Spleen (tissue), 11 donors: ENCODE data around the gene SCNN1A. TPM values are rescaled to one million over a fixed set of nuclear protein-coding genes. Genes with fewer than 3 reads are reported as not detected.
A peak's percentile ranks its signal among the peaks of the same experiment; 100 is the strongest.

Experiments
- DNase-seq: peaks from one replicate; pipeline ENCODE4 v3.0.0-alpha.2; 2020
- H3K27ac ChIP-seq, 8 donors: fragments of 200-600 bp; sonication (generic) in 7 of 8; 1 replicate in 4 of 8; 2 replicates in 4 of 8; pipeline versions ENCODE4 v1.5.0 to v1.8.0; 2016 to 2021; ENCODE audit warnings: inconsistent platforms in 4 of 8, mild to moderate bottlenecking in 4 of 8, moderate library complexity in 1 of 8
- H3K27me3 ChIP-seq, 7 donors: fragments of 200-600 bp; sonication (generic) in 6 of 7; replicated peaks in 1 of 7; 1 replicate in 4 of 7; 2 replicates in 3 of 7; pipeline versions ENCODE4 v1.5.0 to v1.8.0; 2016 to 2021; ENCODE audit warnings: inconsistent platforms in 3 of 7, mild to moderate bottlenecking in 1 of 7
- H3K36me3 ChIP-seq, 6 donors: fragments of 200-600 bp; sonication (generic) in 5 of 6; 1 replicate in 4 of 6; 2 replicates in 2 of 6; pipeline versions ENCODE4 v1.5.0 to v1.8.0; 2016 to 2021; ENCODE audit warnings: inconsistent platforms in 2 of 6
- H3K4me1 ChIP-seq, 6 donors: fragments of 200-600 bp; sonication (generic) in 5 of 6; 1 replicate in 3 of 6; 2 replicates in 3 of 6; pipeline versions ENCODE4 v1.5.0 to v1.8.0; 2016 to 2021; ENCODE audit warnings: inconsistent platforms in 3 of 6
- H3K4me3 ChIP-seq, 8 donors: fragments of 200-600 bp; sonication (generic) in 7 of 8; 1 replicate in 4 of 8; 2 replicates in 4 of 8; pipeline versions ENCODE4 v1.5.0 to v1.8.0; 2016 to 2021; ENCODE audit warnings: inconsistent platforms in 4 of 8, mild to moderate bottlenecking in 4 of 8, moderate library complexity in 2 of 8
- H3K9me3 ChIP-seq, 8 donors: fragments of 200-600 bp; sonication (generic) in 7 of 8; 1 replicate in 4 of 8; 2 replicates in 4 of 8; pipeline versions ENCODE4 v1.5.0 to v1.8.0; 2016 to 2021; ENCODE audit warnings: inconsistent platforms in 4 of 8
- POLR2A ChIP-seq, 3 donors: fragments of 450-650 bp; IDR thresholded peaks; one replicate each; pipeline ENCODE4 v1.5.1; 2017; ENCODE audit warnings: antibody characterized with exemption in 3 of 3, mild to moderate bottlenecking in 1 of 3
- POLR2AphosphoS5 ChIP-seq, 3 donors: sonication (generic); formaldehyde crosslinking; IDR thresholded peaks; one replicate each; pipeline ENCODE4 v1.5.1; 2017; ENCODE audit warnings: antibody characterized with exemption in 3 of 3
- WGBS, 5 donors: extraction: QIAGEN DNeasy Blood & Tissue Kit in 3 of 5; methylation state at CpG; one replicate each; pipeline versions ENCODE4 v1.1.5 to v1.1.7; 2013 to 2018; 5-methylcytosine and 5-hydroxymethylcytosine counted together
- intact Hi-C: fragments of 100-400 bp; cut with DNase I; formaldehyde crosslinking; loops from one replicate; pipeline ENCODE4 v1.15.0; 2023; ENCODE audit warnings: low total_unique reads
- polyA plus RNA-seq, 3 donors: library from polyadenylated mRNA; stranded (reverse); fragments of 200-250 nt; gene quantifications; one replicate each; pipeline ENCODE4 v1.2.1, GENCODE V29; 2013
- total RNA-seq, 7 donors: library from RNA; depleted of rRNA in 3 of 7; stranded (reverse); fragments of >200 nt in 3 of 7; fragmentation: NEBNext Ultra II Directional in 4 of 7; extraction: Animal tissue kit (Norgen Biotek cat#: 25700) in 4 of 7; gene quantifications; one replicate each; pipeline versions ENCODE4 v1.1.0 to v1.2.1, GENCODE V29; 2016 to 2021
- TF ChIP-seq, protein P1 (sequence below), 11 experiments: fragments of 200-600 bp in 7 of 11; fragments of 450-650 bp in 4 of 11; sonication (generic) in 4 of 11; IDR thresholded peaks in 8 of 11; conservative IDR thresholded peaks in 3 of 11; 1 replicate in 7 of 11; 2 replicates in 4 of 11; pipeline versions ENCODE4 v1.4.0 to v1.8.0; 2016 to 2021; ENCODE audit warnings: antibody characterized with exemption in 11 of 11, inconsistent platforms in 4 of 11, mild to moderate bottlenecking in 1 of 11
- donor health status: healthy with polysubstance abuse.
- donor health status: DM: no; HTN: no; CAD: no; lungs with moderate emphysema.
- donor health status: DM: no; HTN: no; CAD: no.
- donor health status: Bipolar disorder and iron deficiency.
- donor health status: healthy.
- donor health status: DM: no; HTN: no; CAD: no.
- donor health status: DM: yes; HTN: yes; CAD: no.

Gene SCNN1A
- total and polyA plus RNA-seq, 10 donors: 0.17 to 8.6 (median 1.4) TPM

DNA sequence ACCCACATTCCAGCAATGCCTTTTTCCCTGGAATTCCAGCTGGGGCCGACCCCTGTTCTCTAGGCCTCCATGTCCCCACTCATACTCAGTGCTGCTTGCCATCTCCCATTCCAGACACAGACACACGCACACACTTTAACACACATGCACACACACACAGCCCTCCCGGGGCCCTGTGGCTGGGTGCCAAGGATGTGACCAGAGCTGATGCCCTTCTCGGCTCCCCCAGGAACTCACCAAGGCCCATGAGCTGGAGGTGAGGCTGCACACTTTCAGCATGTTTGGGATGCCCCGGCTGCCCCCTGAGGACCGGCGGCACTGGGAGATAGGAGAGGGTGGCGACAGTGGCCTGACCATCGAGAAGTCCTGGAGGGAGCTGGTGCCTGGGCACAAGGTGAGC lies 60.6 kb downstream of the SCNN1A start:
- Histone ChIP-seq H3K4me3 (no peak overlapping the region), H3K4me1 (peaks cover 0 to 31% (median 24%) of the 10 kb centered on the region in 6 donors), H3K27ac (no peak overlapping the region), H3K36me3 (no peaks in the 10 kb centered on the region), H3K9me3 (no peaks in the 10 kb centered on the region), H3K27me3 (peaks cover 0 to 60% (median 15%) of the 10 kb centered on the region in 7 donors)
- intact Hi-C loops: no loop called here
- DNase-seq: no peak
- TF ChIP-seq POLR2AphosphoS5 (IDR thresholded peaks at IDR 0.05) (peak in 1 of 3 donors; percentile 20), POLR2A (IDR thresholded peaks at IDR 0.05) (no peak)
- TF ChIP-seq, protein P1, sequence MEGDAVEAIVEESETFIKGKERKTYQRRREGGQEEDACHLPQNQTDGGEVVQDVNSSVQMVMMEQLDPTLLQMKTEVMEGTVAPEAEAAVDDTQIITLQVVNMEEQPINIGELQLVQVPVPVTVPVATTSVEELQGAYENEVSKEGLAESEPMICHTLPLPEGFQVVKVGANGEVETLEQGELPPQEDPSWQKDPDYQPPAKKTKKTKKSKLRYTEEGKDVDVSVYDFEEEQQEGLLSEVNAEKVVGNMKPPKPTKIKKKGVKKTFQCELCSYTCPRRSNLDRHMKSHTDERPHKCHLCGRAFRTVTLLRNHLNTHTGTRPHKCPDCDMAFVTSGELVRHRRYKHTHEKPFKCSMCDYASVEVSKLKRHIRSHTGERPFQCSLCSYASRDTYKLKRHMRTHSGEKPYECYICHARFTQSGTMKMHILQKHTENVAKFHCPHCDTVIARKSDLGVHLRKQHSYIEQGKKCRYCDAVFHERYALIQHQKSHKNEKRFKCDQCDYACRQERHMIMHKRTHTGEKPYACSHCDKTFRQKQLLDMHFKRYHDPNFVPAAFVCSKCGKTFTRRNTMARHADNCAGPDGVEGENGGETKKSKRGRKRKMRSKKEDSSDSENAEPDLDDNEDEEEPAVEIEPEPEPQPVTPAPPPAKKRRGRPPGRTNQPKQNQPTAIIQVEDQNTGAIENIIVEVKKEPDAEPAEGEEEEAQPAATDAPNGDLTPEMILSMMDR (IDR thresholded peaks at IDR 0.05 in 8 of 11, conservative IDR thresholded peaks at IDR 0.05 in 3 of 11): no peak
- 83 to 90% (median 84%) methylated on average over 8 to 9 of the region's 9 CpGs for WGBS, 5 donors

DNA sequence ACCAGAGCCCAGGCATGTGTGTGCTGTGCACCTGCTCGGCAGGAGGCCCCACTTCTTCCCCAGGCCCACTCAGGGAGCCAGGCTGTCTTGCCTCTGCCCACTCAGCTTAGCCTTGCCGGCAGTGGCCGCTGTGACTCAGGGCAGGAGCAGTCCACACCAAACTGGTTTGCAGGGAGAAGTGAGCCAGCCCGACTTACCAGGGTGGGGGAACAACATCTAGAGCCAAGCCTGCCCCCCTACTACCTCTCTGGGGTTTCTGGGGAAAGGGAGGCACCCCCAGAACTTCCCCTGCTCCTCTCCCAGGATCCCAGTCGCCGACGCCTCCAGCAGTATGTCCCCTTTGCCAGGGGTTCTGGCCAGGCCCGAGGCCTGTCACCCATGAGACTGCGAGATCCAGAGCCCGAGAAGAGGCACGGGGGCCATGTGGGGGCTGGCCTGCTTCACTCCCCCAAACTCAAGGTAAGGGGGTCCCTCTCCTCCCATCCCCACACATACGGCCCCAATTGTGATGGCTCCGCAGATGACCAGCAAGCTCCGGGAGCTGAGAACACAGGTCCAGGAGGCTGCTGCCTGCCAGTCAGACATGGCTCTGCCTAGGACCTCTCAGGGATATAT lies 61.9 kb downstream of the SCNN1A start:
- Histone ChIP-seq H3K9me3 (no peaks in the 10 kb centered on the region), H3K4me1 (peaks cover 0 to 26% (median 19%) of the 10 kb centered on the region in 6 donors), H3K36me3 (no peaks in the 10 kb centered on the region), H3K27me3 (peaks cover 0 to 58% (median 17%) of the 10 kb centered on the region in 7 donors), H3K27ac (no peak overlapping the region), H3K4me3 (no peak overlapping the region)
- WGBS, 5 donors: 89 to 95% (median 92%) methylated on average over 10 to 14 of the region's 14 CpGs
- intact Hi-C loops: no loop called here
- TF ChIP-seq POLR2A (IDR thresholded peaks at IDR 0.05): no peak
- no peak for TF ChIP-seq POLR2AphosphoS5 (IDR thresholded peaks at IDR 0.05)
- TF ChIP-seq, protein P1 (IDR thresholded peaks at IDR 0.05 in 8 of 11, conservative IDR thresholded peaks at IDR 0.05 in 3 of 11): no peak
- DNase-seq: peak; percentile 72

DNA sequence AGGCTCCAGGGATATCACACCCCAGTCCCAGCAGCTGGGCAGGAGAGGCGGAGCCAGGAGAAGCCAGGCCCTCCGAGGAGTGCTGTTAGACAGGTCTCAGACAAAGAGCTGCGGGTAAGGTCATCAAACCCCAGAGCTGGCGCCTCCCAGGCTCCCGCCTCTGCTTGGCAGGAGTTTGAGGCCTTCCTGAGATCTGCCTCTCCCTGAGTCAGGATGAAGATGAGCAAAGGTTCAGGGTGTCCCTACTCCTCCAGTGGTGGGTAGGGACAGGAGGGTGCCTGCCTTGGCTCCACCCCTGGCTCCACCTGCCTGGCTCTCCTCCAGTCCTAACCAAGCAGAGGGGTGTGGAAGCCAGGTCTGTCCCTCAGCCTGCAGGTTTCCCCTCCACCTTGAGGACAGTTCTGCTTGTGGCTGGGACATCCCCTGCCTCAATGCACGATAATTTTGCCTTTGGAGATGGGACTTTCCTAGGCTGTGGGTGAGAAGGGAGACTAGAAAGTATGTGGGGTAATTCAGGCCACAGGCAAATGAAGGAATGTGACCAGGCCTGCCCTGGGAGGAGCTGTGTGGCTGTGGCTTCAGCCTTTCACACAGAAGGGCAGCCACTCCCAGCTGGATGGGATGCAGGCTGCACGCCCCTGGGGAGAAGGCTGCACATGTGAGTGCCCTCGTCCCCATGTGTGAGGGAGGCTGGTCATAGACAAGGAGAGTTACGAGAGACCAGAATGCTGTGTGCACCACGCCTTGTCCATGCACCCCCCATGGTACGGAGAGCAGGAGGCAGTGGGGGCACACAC lies 62.6 kb downstream of the SCNN1A start:
- DNase-seq: no peak
- H3K9me3 ChIP-seq: no peaks in the 10 kb centered on the region
- no peaks in the 10 kb centered on the region for H3K36me3 ChIP-seq
- no peak for TF ChIP-seq POLR2AphosphoS5 (IDR thresholded peaks at IDR 0.05)
- TF ChIP-seq, protein P1 (IDR thresholded peaks at IDR 0.05 in 8 of 11, conservative IDR thresholded peaks at IDR 0.05 in 3 of 11): no peak
- no peak for TF ChIP-seq POLR2A (IDR thresholded peaks at IDR 0.05)
- intact Hi-C loops: no loop called here
- peaks cover 0 to 57% (median 17%) of the 10 kb centered on the region in 7 donors for H3K27me3 ChIP-seq
- H3K4me3 ChIP-seq: no peak overlapping the region
- H3K4me1 ChIP-seq: peaks cover 0 to 23% (median 16%) of the 10 kb centered on the region in 6 donors
- 74 to 86% (median 78%) methylated on average over 4 to 11 of the region's 11 CpGs for WGBS, 5 donors
- H3K27ac ChIP-seq: no peak overlapping the region
